GM12891 (cell line): ENCODE data around the gene RGS17.

Experiments
- POLR2A ChIP-seq: IDR thresholded peaks from 2 replicates; pipeline ENCODE4 v1.6.1; 2011; ENCODE audit warnings: low read depth, low read length, control low read depth
- POLR2AphosphoS5 ChIP-seq: IDR thresholded peaks from 2 replicates; pipeline ENCODE4 v1.6.1; 2011; ENCODE audit warnings: low read depth, low read length, control low read depth
- SPI1 ChIP-seq: IDR thresholded peaks from 2 replicates; pipeline ENCODE4 v1.6.1; 2011; ENCODE audit warnings: low read depth, low read length, control low read depth
- TAF1 ChIP-seq: IDR thresholded peaks from 2 replicates; pipeline ENCODE4 v1.6.1; 2011; ENCODE audit warnings: low read depth, low read length, control low read depth

DNA sequence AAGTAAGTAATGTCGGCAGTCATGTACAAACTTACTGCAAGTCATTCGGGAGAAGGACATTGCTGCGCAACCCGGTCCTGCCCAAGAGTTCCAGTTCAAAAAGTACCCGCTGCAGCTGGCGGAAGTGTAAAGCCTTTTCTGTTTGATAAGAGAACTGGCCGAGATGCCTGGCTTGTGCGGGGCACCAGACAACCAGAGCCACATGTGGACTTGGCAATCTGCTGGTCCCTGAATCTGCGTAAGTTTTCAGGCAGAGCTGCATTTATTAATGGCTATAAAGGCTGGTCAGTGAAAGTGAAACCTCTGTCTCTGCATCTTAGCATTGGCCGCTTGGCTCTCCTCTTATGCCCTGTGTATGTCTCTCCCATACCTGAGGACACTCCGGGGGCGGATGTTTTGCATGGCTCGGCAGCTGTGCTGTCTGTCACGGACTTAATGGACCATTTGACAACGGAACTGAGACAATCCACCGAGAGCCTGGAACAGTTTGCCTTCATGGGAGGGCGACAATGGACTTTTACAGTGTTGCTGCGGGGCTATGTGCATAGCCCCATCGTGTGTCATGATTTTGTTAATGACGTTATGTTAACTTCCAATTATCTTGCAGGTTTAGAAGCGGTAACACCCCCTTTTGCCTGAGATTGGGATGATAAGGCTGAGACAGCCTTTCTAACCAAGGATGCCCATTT is 19.8 kb upstream of the RGS17 start:
- TF ChIP-seq POLR2A (no peak), POLR2AphosphoS5 (no peak), TAF1 (no peak), SPI1 (no peak)
